HTR-8/SVneo (cell line): Measurements from ENCODE around the gene LIX1.

ENCODE experiments used
- DNase-seq: peaks from one replicate; pipeline ENCODE4 v3.0.0; 2011; ENCODE audit warnings: low spot score, mixed read lengths; ENCODE audit not compliant: insufficient read length
- FAIRE-seq: peaks from 2 replicates; lab custom pipeline; 2011; peaks lifted over from hg19 to GRCh38; lab: Jason Lieb, UNC

LIX1 gene

GRCh38 chr5:97043511-97043910 is 98.9 kb downstream of the LIX1 start:
- no peak for FAIRE-seq
- DNase-seq = no peak

DNA sequence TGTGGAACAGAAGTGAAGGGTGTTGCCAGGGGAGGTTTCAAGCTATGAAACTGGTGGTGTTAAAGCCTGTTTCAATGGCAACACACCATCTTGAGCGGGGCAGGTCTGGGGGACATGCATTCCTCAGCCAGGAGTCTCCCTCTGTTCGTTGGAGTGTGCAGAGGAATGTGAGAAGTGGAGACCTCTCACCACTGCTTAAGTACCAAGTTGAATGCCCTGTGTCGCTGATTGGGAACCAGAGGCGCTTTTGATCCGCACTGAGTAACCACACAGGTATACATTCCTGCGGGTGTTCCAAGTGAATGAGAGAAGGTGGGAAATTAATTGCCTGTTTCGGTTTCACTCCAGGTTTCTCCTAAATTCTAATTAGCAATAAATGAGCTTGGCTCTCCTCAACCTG is 99.4 kb downstream of the LIX1 start:
- FAIRE-seq = no peak

More for the DNA sequence above, 99.4 kb downstream of the LIX1 start:
- DNase-seq = no peak
